ENCODE measurements around the gene ANXA2R.
A peak's percentile ranks its signal among the peaks of the same experiment; 100 is the strongest.
"Not testable (repeated sequence)": the region's sequence is repeated elsewhere in the genome, so short reads cannot be mapped to it uniquely, and the experiment has no call there.

Gene ANXA2R

DNA sequence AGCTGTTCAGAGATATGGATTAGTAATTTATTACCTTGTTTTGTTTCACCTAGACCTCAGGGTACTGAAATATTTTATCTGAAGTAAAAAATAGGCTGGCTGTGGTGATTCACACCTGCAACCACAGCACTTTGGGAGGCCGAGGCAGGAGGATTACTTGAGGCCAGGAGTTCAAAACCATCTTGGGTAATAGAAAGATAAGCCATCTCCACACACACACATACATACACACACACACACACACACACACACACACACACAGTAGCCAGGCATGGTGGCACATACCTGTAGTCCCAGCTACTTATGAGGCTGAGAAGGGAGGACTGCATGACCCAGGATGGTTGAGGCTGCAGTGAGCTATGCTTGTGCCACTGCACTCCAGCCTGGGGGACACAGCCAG is 3.7 kb downstream of the ANXA2R start:
- DNase-seq (ENCODE audit: extremely low read depth in 1 of 2, low read depth in 1 of 2), result no peak

DNA sequence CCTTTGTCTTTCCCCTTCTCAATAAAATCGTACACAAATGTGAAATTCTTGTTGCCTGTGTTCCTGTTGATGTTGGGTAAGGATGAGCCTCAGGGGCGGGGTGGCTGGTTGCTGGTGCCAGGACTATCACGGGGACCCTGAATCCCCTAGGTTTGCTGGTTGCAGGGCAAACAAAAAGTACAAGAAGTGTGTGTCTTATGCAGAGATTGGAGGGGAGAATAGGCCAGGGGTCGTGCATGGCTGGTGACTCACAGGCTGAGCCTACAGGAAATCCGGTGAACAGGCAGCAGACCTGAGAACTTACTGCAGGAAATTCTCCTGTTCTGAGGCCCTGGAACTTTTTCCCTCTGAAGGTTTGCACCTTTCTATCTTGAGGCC is 5.5 kb downstream of the ANXA2R start:
- no peak for DNase-seq (ENCODE audit: extremely low read depth in 1 of 2, low read depth in 1 of 2)

DNA sequence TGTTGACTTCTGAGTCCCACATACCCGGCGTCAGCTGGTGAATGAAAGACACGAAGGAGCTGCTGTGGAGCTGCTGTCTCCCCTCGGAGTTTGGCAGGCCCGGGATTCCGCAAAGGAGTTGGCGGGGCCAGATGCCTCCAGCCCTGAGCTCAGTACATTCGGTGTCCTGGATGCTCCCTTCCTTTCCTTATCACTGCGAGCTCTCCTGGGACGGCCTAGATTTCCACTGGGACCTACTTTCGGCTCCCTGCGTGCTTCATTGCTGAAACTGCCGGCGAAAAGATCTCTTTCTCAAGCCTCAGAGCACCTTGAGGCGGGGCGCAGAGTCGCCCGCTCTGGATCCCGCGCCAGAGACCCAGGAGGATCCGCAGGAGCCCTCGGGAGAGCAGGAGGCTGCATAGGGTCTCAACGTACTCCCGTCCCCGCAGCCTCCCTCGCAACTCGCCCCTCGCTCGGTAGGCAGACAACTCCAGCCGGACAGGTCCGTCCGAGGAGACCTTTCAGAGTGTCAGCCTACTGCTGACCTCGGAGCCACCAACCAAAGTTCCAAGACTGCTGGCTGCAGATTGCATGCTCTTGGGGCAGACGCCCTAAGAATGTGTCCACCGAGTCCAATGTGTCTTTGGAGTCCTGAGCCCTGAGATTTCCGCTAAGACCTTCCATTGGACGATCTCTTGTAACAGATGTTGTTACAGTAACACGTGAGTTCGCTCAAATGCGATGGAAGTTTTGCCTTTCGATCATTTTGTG is 6.1 kb downstream of the ANXA2R start:
- DNase-seq (ENCODE audit: extremely low read depth in 1 of 2, low read depth in 1 of 2), result no peak

DNA sequence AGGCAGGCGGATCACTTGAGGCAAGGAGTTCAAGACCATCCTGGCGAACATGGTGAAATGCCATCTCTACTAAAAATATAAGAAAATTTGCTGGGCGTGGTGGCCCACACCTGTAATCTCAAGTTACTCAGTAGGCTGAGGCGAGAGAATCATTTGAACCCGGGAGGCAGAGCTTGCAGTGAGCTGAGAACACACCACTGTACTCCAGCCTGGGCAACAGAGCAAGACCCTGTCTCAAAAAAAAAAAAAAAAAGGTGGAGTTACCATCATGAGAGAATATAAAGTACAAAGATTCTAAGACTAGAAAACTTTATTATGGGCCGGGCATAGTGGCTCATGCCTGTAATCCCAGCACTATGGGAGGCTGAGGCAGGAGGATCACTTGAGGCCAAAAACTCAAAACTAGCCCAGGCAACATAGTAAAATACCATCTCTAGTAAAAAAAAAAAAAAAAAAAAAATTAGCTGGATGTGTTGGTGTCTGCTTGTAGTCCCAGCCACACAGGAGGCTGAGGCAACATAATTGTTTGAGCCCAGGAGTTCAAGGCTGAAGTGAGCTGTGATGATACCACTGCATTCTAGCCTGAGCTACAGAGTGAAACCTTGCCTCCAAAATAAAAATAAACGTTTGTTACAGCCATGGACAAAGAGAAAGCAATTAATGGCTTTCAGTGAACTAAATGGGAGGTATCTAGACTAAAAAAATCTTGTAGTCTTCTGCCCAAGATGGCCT is 12.9 kb downstream of the ANXA2R start:
- DNase-seq (ENCODE audit: extremely low read depth in 1 of 2, low read depth in 1 of 2), result no peak

DNA sequence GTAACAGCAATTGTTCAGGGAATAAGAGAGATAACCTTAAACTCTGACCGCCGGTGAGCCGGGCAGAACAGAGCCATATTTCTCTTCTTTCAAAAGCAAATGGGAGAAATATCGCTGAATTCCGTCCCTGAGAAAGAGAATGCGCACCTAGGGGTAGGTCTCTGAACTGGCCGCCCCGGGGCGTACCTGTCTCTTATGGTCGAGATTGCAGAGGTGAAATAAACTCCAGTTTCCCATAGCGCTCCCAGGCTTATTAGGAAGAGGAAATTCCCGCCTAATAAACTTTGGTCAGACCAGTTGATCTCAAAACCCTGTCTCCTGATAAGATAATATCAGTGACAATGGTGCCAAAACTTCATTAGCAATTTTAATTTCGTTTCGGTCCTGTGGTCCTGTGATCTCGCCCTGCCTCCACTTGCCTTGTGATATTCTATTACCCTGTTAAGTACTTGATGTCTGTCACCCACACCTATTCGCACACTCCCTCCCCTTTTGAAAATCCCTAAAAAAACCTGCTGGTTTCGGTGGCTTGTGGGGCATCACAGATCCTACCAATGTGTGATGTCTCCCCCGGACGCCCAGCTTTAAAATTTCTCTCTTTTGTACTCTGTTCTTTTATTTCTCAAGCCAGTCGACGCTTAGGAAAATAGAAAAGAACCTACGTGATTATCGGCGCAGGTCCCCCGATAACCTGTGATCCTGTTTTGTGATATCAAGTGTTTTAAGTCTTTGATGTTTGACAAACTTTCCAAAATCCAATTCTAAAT is 14.8 kb downstream of the ANXA2R start:
- DNase-seq (ENCODE audit: extremely low read depth in 1 of 2, low read depth in 1 of 2), result not testable (repeated sequence)

DNA sequence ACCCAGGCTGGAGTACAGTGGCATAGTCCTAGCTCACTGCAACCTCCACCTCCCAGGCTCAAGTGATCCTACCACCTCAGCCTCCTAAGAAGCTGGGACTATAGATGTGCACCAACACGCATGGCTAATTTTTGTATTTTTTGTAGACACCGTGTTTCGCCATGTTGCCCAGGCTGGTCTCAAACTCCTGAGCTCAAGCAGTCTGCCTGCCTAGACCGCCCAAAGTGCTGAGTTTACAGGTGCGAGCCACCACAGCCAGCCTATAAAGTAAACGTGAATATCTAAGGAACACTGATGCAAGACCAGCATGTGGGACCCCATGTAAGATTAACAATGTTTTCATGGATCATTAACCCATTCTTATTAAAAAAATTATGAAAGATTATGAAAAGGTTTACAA is 15.9 kb downstream of the ANXA2R start:
- no peak for DNase-seq (ENCODE audit: extremely low read depth in 1 of 2, low read depth in 1 of 2)

DNA sequence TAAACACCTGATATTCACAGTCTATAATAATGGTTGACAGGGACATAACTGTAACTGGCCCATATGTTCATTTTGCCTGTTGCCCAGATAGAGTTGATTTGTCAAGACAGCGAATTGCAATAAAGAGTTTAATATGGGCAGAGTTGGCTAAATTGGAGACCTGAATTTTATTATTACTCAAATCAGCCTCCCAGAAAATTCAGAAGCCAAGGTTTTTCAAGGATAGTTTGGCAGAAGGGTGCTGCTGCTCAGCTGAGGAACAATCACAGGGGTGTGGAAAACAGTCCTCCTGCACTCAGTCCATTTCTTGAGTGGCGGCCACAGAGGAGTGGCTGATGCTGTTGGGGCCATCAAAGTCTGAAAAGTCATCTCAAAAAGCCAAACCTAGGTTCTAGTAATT is 19.0 kb downstream of the ANXA2R start:
- DNase-seq (ENCODE audit: extremely low read depth in 1 of 2, low read depth in 1 of 2), result no peak

DNA sequence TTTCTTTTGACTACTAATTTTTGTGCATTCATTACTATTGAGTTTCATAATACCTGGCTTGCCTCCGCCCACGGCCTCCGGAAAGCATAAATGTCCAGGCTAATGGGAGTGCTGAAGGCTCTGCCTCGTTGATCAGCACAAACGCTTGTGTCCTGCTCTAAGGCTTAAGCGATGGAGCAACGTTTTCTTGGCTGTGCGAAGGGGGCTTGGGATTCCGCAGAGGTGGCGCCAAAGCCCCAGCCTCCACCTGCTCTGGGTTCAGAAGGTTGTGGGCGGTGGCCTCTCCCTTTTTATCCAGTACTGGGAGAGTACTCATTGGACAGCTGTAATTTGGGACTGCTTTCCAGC is 19.7 kb downstream of the ANXA2R start:
- no peak for DNase-seq (ENCODE audit: extremely low read depth in 1 of 2, low read depth in 1 of 2)

DNA sequence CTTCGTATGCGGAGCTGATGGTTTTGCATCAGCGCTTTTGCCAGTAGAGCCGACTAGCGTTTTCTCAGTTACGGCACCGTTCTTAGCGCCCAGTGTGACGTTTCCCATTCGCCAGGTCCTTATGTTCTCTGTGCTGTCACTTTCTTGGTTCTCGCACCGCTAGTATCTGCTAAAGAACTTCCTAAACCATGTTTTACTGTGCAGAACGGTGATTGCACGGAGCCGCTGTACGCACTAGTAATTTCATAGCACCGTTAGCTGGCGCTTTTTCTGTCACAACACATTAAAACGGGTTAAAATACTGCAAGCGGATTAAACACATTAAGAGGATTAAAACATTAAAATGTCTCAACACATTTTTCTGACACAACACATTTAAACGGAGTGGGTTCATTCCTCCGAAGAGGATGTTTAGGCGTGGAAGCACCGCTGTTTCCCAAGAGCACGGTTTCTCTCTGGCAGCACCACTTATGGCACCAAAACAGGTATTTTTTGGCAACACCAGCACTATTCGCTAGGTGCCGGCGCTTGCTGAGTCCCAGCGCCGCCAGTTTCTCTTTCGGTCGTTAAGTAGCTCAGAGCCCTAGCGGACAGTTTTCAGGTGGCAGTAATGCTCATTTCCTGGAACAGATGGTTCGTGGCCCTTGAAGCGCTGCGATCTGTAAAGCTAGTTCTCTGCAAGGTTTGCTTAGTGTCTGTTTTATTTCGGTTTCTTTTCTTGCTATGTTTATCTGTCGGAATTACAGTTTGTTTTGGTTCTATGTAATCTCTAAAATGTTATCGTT is 20.3 kb downstream of the ANXA2R start:
- DNase-seq (ENCODE audit: extremely low read depth in 1 of 2, low read depth in 1 of 2), result no peak

DNA sequence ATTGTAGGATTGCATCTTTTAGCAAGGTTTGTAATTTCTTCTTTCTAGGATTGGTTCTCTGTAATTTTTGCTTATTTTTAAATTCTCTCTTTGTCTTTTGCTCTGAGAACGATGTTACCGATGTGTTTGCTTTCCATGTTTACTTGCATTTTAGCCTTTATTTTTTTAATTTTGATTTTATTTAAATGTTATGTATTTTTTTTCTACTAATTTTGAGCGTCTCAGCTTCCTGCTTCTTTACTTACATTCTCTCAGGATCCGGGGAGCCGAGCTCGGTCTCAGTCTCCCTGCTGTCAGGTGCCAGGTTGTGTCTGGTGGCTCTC is 20.9 kb downstream of the ANXA2R start:
- DNase-seq (ENCODE audit: extremely low read depth in 1 of 2, low read depth in 1 of 2), result no peak

DNA sequence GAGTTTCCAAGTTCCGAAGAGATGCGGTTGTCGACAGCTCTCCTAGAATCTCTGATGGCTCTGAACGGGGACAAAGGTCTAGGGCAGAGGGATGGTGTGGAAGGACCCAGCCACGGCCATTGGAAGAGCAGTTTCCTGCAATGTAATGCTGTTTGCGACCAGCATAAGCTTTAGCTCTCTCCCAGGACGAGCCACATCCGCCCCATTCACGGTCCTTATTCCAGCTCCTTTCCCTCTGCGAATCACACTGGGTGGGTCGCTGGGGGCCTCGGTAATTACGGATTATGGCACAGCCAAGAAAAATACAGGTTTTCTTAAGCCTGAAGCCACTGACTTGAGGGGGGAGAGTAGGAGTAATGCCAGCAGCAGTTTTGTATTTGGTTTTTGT is 22.7 kb downstream of the ANXA2R start:
- DNase-seq (ENCODE audit: extremely low read depth in 1 of 2, low read depth in 1 of 2), result no peak

DNA sequence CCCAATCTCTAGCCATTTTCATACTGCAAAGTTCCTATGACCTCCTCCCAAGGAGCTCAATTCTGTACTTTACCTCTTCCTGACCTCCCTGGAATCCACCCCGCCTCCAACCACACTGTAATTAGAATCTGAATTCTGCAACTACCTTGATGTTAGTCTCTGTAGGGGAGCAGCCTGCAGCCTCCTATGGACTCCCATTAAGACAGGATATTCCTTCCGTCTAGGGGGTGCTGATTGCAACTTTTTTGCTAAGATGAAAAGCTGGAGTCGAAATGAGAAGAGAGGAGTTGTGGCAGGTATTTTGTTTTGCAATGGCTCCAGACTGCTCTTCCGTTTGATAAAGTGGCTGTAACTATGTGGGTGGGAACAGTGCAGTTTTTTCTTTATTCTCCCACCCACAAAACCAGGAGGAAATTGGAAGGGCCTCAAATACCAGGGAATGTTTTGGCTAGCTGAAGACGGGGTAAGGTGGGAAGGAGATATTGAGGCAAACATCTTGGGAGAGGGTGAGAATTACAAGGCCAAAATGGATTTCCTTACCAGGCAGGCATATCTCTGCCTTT is 23.8 kb downstream of the ANXA2R start:
- DNase-seq (ENCODE audit: extremely low read depth in 1 of 2, low read depth in 1 of 2), result no peak

DNA sequence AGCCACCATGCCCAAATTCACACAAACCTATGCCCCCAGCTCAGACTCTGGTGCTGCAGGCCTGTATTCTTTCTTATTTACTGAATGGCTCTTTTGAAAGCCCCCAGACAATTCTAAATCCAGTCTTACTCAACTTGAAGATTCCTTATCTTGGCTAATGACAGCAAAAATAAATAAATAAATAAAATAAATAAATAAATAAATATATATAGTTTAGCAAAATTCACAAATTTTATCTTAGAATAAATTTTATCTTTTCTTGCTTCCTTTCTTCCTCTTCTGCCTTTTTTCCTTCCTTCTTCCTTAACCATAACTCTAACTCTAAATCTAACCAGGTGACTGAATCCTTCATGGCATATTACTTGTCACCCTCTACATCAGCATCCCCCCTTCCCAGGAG is 25.6 kb downstream of the ANXA2R start:
- no peak for DNase-seq (ENCODE audit: extremely low read depth in 1 of 2, low read depth in 1 of 2)

DNA sequence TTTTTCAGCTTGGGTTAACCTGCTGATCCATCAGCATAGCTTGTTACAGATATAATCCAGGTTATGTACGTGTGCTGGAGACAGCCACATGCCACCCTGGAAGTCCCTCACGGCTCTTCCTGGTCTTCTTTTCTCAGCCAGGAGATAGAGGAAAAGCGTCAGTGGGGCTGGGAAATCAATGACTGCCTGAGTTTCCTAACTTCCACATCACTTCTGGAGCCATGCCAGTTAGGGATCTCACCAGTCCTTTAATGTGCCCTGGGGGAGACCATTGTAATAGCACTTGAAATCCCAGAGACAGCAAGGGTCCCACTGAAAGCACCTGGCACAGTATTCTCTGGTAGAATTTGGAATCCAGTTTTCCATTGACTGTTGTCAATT is 29.2 kb downstream of the ANXA2R start:
- DNase-seq (ENCODE audit: extremely low read depth in 1 of 2, low read depth in 1 of 2), result no peak

DNA sequence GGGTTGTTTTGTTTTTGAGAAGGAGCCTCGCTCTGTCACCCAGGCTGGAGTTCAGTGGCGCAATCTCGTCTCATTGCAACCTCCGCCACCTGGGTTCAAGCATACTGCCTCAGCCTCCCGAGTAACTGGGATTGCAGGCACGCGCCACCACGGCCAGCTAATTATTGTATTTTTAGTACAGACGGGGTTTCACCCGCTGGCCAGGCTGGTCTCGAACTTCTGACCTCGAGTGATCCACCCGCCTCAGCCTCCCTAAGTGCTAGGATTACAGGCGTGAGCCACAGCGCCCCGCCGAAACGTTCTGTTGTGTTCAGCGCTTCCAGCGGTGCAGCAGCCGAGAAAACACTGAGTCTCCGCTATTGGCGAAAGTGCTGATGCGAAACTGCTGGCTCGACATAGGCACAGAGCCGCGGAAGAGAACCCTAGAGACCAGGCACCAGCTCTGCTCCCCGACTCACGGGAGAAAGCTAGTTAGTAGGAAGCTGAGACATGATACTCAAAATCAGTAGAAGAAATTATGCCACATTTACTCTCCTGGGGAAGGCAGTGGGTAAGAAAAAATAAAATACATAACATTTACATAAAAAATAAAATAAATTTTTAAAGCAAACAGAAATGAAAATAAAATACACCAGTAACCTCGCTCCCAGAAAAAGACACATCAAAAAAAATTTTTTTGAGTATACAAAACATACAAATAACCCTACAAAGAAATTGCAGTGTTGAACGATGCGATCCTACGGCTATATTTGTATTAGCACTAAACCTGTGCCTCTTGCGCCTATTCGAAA is 31.6 kb downstream of the ANXA2R start:
- DNase-seq (ENCODE audit: extremely low read depth in 1 of 2, low read depth in 1 of 2), result peak; percentile 85 to 88

DNA sequence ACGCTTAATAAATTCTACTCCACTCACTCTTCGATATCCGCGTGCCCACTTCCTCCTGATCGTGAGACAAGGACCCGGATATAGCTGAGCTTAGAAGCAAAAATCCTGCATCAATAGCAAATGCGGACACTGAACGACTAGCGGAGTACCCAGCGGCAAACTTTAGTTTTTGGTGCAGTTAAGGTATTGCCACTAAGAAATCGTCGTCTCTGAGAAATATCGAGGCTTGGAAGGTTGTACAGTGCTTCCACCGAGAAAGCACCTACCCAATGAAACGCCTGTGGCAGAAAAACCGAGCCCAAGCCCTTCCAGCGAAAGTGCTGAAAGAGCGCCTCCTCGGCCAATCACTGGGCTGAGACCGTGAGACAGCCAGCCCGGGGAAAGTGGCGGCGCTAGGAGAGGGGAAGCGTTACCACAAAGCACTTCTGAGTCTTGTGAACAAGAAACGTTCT is 32.2 kb downstream of the ANXA2R start:
- peak in 1 of 2 donors; percentile 59 for DNase-seq (ENCODE audit: extremely low read depth in 1 of 2, low read depth in 1 of 2)

DNA sequence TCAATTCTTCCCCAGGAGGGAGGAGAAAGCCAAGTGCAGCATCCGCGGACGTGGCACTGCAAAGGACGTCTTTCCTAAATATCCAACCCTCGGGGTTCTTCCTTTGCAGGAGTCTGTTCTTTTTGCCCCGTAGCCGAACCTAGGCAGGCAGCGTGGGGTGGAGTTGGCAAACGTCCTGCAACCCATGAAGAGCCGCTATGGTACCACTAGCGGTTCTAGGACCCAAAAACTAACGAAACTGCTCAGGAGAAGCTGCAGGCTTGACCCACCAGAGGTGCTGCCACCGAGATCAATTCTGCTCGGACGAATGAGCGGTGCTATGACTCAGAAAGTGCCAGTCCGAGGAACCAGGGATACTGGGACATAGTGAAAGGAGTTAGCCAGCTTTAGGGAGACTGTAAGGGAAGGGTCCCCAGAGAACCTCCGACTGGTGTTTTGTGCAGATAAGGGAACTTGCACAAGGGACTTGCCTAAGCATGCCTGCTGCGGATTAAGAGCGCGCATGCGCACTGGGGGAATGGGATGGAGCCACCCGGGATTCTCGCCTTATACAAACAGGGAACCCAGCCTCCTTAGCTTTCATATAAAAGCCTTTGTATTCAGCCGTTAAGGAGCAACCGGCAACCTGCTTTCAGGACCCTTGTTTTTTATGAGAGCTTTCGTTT is 32.7 kb downstream of the ANXA2R start:
- peak in 1 of 2 donors; percentile 54 for DNase-seq (ENCODE audit: extremely low read depth in 1 of 2, low read depth in 1 of 2)

DNA sequence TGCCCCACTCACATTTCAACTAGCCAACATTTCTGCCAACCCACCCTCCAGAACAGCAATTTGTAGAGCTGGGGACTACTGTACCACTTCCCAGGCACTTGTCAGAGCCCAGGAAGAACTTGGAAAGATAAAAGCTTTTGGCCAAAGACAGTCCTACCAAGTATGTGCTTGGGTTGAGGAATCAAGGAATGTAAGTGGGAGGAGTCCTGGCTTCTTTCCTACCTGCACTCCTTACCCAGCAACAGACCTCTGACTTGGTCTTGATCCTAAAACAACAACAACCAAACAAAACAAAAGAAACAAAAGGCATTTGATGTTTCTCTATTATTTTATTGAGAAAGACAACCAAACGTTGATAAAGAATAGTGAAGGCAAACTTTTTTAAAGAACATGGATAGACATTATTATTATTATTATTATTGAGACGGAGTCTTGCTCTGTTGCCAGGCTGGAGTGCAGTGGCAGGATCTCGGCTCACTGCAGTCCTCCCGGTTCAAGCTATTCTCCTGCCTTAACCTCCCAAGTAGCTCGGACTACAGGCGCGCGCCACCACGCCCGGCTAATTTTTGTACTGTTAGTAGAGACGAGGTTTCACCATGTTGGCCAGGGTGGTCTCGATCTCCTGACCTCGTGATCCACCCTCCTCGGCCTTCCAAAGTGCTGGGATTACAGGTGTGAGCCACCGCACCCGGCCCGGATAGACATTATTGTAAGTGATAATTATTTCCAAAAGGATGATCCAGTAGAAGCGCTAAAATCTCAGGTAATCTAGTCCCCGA is 33.5 kb downstream of the ANXA2R start:
- no peak for DNase-seq (ENCODE audit: extremely low read depth in 1 of 2, low read depth in 1 of 2)

DNA sequence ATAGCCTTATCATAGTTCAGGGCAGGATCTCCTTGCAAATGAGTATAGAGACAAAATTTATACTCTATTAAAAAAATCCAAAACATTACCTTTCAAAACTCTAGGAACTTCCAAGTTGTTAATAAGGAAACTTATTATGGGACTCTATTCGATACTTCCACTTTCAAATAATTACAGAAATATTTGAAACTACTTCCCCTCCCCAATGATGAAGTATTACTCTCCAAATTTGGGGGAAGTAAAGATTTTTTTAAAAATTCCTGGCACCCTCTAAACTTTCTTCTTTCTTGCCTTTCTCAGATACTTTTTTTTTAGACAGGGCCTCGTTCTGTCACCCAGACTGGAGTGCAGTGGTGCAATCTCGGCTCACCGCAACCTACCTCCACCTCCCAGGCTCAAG is 35.1 kb downstream of the ANXA2R start:
- DNase-seq (ENCODE audit: extremely low read depth in 1 of 2, low read depth in 1 of 2), result no peak

Measured in activated CD8-positive, alpha-beta memory T cell treated with anti-CD3 and anti-CD28 coated beads for 1 hour (primary cell).